ENCODE results near the gene MMGT1. TPM values are rescaled to one million over a fixed set of nuclear protein-coding genes. Genes with fewer than 3 reads are reported as not detected.

MMGT1 gene
- total and polyA plus RNA-seq, 12 donors: 1.4 to 23.5 (median 13.2) TPM

GRCh38 chrX:135914404-135914803, 59.4 kb downstream of the MMGT1 start:
- H3K9me3 ChIP-seq (replicated peaks in 1 of 3): no peaks in the 10 kb centered on the region
- no peak for DNase-seq
- intact Hi-C loops (cut with DNase I): no loop called here
- WGBS, 4 donors: 75 to 89% (median 80%) methylated on average over 5 of the region's 5 CpGs
- TF ChIP-seq CTCF (IDR thresholded peaks at IDR 0.05) (no peak), POLR2A (IDR thresholded peaks at IDR 0.05) (no peak)
- no peaks in the 10 kb centered on the region for H3K36me3 ChIP-seq (replicated peaks in 1 of 2)
- no peak overlapping the region for H3K27ac ChIP-seq
- H3K4me3 ChIP-seq: no peak overlapping the region
- H3K27me3 ChIP-seq: peaks cover 7% of the 10 kb centered on the region
- H3K4me1 ChIP-seq (replicated peaks in 1 of 2): no peaks in the 10 kb centered on the region

Other genes with a start within 250 kb of the MMGT1 start
- not detected for gene CT45A3, start 205.8 kb downstream of the MMGT1 start, total RNA-seq
- not detected for gene CT45A3, start 205.8 kb downstream of the MMGT1 start, polyA plus RNA-seq
- not detected for gene CT45A5, start 188.5 kb downstream of the MMGT1 start, total RNA-seq
- gene CT45A5, start 188.5 kb downstream of the MMGT1 start, polyA plus RNA-seq: not detected
- gene CT45A6, start 171.2 kb downstream of the MMGT1 start, total RNA-seq: not detected
- not detected for gene CT45A6, start 171.2 kb downstream of the MMGT1 start, polyA plus RNA-seq
- gene CT45A2, start 154.0 kb downstream of the MMGT1 start, total RNA-seq: not detected
- gene CT45A2, start 154.0 kb downstream of the MMGT1 start, polyA plus RNA-seq: not detected
- not detected for gene CT45A7, start 136.7 kb downstream of the MMGT1 start, total RNA-seq
- not detected for gene CT45A7, start 136.7 kb downstream of the MMGT1 start, polyA plus RNA-seq
- gene CT45A8, start 119.5 kb downstream of the MMGT1 start, total RNA-seq: not detected
- not detected for gene CT45A8, start 119.5 kb downstream of the MMGT1 start, polyA plus RNA-seq
- gene CT45A9, start 102.2 kb downstream of the MMGT1 start, total RNA-seq: not detected
- gene CT45A9, start 102.2 kb downstream of the MMGT1 start, polyA plus RNA-seq: not detected
- gene CT45A10, start 80.5 kb downstream of the MMGT1 start, total RNA-seq: not detected
- not detected for gene CT45A10, start 80.5 kb downstream of the MMGT1 start, polyA plus RNA-seq
- not detected for gene SAGE1, start 80.3 kb downstream of the MMGT1 start, total RNA-seq
- gene SAGE1, start 80.3 kb downstream of the MMGT1 start, polyA plus RNA-seq: under 1 TPM in 1 of 3 donors, not detected in 2; 0.03 TPM
- gene SLC9A6, start 11.4 kb upstream of the MMGT1 start, total RNA-seq: 10 to 100 TPM; 12.4 to 36.2 (median 16.4) TPM
- 10 to 100 TPM in 2 of 3 donors, 1 to 10 TPM in 1; 10.0 to 17.2 (median 10.0) TPM for gene SLC9A6, start 11.4 kb upstream of the MMGT1 start, polyA plus RNA-seq
- gene FHL1, start 173.5 kb upstream of the MMGT1 start, total RNA-seq: 10 to 100 TPM; 23.2 to 72.7 (median 49.9) TPM
- gene FHL1, start 173.5 kb upstream of the MMGT1 start, polyA plus RNA-seq: 10 to 100 TPM; 46.7 to 78.0 (median 50.0) TPM